Panc1 (cell line): ENCODE measurements around the gene MIEN1. TPM values are rescaled to one million over a fixed set of nuclear protein-coding genes. Genes with fewer than 3 reads are reported as not detected.

Experiments used
- ATAC-seq: fragments of 200-7000 bp; cut with Tn5 transposase; 2 replicates; pipeline ENCODE4 v1.9.1; 2020; ENCODE audit warnings: mild to moderate bottlenecking, moderate library complexity
- BruUV-seq: library from RNA; stranded (reverse); fragments of 400-500 nt; replicated peaks from 2 replicates; lab custom pipeline; 2021; lab: Mats Ljungman, UMichigan
- CTCF ChIA-PET: fragments of 300-600 bp; sonication (Branson Sonifier 250); formaldehyde crosslinking; loops from one replicate; lab custom pipeline; 2022; ENCODE audit warnings: antibody characterized with exemption; lab: Charles Lee
- POLR2A ChIA-PET: fragments of 300-600 bp; sonication (Branson Sonifier 250); formaldehyde crosslinking; loops from one replicate; lab custom pipeline; 2022; ENCODE audit warnings: antibody characterized with exemption; lab: Charles Lee
- DNase-seq: peaks from one replicate; pipeline ENCODE4 v3.0.0-alpha.2; 2010; ENCODE audit warnings: low read depth, low spot score
- H3K27ac ChIP-seq: 2 replicates; pipeline ENCODE4 v1.5.1; 2011; ENCODE audit warnings: mild to moderate bottlenecking, low read length, inconsistent platforms
- H3K27me3 ChIP-seq: fragments of 200-500 bp; sonication (Bioruptor generic); 2 replicates; pipeline ENCODE4 v1.6.0; 2014; ENCODE audit warnings: low read length, inconsistent platforms; ENCODE audit not compliant: control insufficient read depth, insufficient read depth
- H3K36me3 ChIP-seq: fragments of 200-500 bp; sonication (Bioruptor generic); 2 replicates; pipeline ENCODE4 v1.5.1; 2014; ENCODE audit warnings: inconsistent platforms, mild to moderate bottlenecking, low read length, moderate library complexity; ENCODE audit not compliant: control insufficient read depth, insufficient read depth
- H3K4me1 ChIP-seq: 2 replicates; pipeline ENCODE4 v1.5.1; 2011; ENCODE audit warnings: inconsistent platforms, mild to moderate bottlenecking, low read length, moderate library complexity; ENCODE audit not compliant: control insufficient read depth, insufficient read depth
- H3K4me3 ChIP-seq, 2 experiments: 2 replicates each; pipeline ENCODE4 v1.5.1; 2011 to 2012; ENCODE audit warnings: low read depth in 2 of 2, low read length in 2 of 2, mild to moderate bottlenecking in 2 of 2, inconsistent platforms in 1 of 2, moderate library complexity in 1 of 2
- H3K9me3 ChIP-seq: fragments of 200-500 bp; sonication (Bioruptor generic); 2 replicates; pipeline ENCODE4 v1.5.1; 2014; ENCODE audit warnings: low read depth, mild to moderate bottlenecking, inconsistent platforms, low read length, moderate library complexity; ENCODE audit not compliant: control insufficient read depth, insufficient read depth
- POLR2AphosphoS5 ChIP-seq: IDR thresholded peaks from 2 replicates; pipeline ENCODE4 v1.6.1; 2012; ENCODE audit warnings: mild to moderate bottlenecking, low read depth, low read length, moderate library complexity
- SIN3A ChIP-seq: IDR thresholded peaks from 2 replicates; pipeline ENCODE4 v1.6.1; 2012; ENCODE audit warnings: low read depth, mild to moderate bottlenecking, low read length, moderate library complexity, borderline replicate concordance; ENCODE audit not compliant: insufficient read depth
- TCF7L2 ChIP-seq: IDR thresholded peaks from 2 replicates; pipeline ENCODE4 v1.6.1; 2011; ENCODE audit warnings: mild to moderate bottlenecking, low read depth, low read length, inconsistent platforms
- in situ Hi-C: cut with HindIII; loops from 2 replicates; pipeline ENCODE4 v1.10.0; 2016; ENCODE audit warnings: low sequenced_read_pairs, low pct_unique_long_range_greater_than_20kb
- intact Hi-C: fragments of 100-400 bp; cut with micrococcal nuclease; formaldehyde crosslinking; loops from one replicate; pipeline ENCODE4 v1.10.0; 2022; ENCODE audit not compliant: unreplicated experiment
- total RNA-seq: library from RNA; stranded (reverse); gene quantifications from one replicate; pipeline ENCODE4 v1.2.1, GENCODE V29; 2021; ENCODE audit not compliant: unreplicated experiment
- TF ChIP-seq, protein P1 (sequence below): fragments of 450-650 bp; IDR thresholded peaks from 2 replicates; pipeline ENCODE4 v1.5.1; 2017; ENCODE audit warnings: mild to moderate bottlenecking
- TF ChIP-seq, protein P2 (sequence below), 2 experiments: IDR thresholded peaks; 2 replicates each; pipeline ENCODE4 v1.6.1; 2011 to 2012; ENCODE audit warnings: low read depth in 2 of 2, control low read depth in 1 of 2, low read length in 1 of 2, mild to moderate bottlenecking in 1 of 2, moderate library complexity in 1 of 2; ENCODE audit not compliant: insufficient read depth in 1 of 2

The MIEN1 gene
- total RNA-seq, 1 experiment from 2014 or later = 103 TPM

DNA sequence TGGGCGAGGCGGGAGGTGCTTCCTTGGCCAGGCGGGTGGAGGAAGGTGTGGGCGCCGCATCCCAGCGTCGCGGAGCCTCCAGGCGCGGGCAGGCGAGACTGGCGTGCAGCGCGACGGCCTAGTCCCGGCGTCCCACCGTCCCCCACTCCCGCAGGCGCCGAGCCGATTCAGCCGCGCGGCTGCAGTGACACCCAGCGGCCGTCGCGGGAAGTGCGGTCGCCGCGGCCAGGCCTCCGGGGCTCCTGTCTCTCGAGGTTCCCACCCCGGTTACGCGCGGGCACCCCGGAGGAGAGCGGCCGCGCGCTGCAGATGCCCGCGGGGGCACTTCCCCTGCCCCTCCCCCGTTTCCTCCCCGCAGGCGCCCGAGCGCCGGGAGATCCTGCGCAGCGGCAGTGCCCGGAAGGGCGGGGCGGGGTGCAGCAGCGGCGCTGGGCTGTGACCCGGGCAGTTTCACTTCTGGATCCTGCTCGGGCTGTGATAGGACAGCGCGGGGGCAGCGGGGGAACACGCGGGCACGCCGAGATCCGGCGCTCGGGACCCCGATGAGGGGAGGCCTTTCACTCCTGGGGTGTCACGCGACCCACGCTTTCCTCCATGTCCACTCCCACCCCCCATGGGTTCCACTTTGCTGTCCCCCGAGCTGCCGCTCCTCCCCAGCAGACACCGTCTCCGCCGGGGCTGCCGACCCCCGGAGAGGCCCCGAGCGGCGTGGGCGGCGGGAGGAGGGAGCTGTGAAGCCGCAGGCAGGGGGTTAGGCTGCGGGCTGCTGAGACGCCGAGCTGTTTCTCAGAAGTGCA is 24.0 kb upstream of the MIEN1 start:
- Histone ChIP-seq H3K36me3 (no peaks in the 10 kb centered on the region), H3K27me3 (no peaks in the 10 kb centered on the region; the same call in 1 of the 2 replicates), H3K9me3 (no peaks in the 10 kb centered on the region), H3K27ac (peak overlapping the region; percentile 80), H3K4me1 (peaks cover 9% of the 10 kb centered on the region; the same call in 1 of the 2 replicates), H3K4me3 (peak overlapping the region; percentile 58 to 68)
- intact Hi-C loops = loop anchor here (5.0 kb wide), 1 partner anchor 127 kb away; the partner anchor contains the start of gene PPP1R1B
- ATAC-seq (peak; percentile 95), DNase-seq (peak; percentile 35)
- in situ Hi-C loops = no loop called here
- ChIA-PET POLR2A (interaction anchor here (0.6 kb wide), 1 partner anchor 1171 kb away, joined by 3 read pairs; no protein-coding TSS in a partner anchor), CTCF (no interaction called here)
- TF ChIP-seq, protein P1, sequence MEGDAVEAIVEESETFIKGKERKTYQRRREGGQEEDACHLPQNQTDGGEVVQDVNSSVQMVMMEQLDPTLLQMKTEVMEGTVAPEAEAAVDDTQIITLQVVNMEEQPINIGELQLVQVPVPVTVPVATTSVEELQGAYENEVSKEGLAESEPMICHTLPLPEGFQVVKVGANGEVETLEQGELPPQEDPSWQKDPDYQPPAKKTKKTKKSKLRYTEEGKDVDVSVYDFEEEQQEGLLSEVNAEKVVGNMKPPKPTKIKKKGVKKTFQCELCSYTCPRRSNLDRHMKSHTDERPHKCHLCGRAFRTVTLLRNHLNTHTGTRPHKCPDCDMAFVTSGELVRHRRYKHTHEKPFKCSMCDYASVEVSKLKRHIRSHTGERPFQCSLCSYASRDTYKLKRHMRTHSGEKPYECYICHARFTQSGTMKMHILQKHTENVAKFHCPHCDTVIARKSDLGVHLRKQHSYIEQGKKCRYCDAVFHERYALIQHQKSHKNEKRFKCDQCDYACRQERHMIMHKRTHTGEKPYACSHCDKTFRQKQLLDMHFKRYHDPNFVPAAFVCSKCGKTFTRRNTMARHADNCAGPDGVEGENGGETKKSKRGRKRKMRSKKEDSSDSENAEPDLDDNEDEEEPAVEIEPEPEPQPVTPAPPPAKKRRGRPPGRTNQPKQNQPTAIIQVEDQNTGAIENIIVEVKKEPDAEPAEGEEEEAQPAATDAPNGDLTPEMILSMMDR = peak; percentile 97
- peak; percentile 73; the same call in 1 of the 2 replicates for TF ChIP-seq SIN3A
- TF ChIP-seq POLR2AphosphoS5 = peak; percentile 66
- TF ChIP-seq, protein P2, sequence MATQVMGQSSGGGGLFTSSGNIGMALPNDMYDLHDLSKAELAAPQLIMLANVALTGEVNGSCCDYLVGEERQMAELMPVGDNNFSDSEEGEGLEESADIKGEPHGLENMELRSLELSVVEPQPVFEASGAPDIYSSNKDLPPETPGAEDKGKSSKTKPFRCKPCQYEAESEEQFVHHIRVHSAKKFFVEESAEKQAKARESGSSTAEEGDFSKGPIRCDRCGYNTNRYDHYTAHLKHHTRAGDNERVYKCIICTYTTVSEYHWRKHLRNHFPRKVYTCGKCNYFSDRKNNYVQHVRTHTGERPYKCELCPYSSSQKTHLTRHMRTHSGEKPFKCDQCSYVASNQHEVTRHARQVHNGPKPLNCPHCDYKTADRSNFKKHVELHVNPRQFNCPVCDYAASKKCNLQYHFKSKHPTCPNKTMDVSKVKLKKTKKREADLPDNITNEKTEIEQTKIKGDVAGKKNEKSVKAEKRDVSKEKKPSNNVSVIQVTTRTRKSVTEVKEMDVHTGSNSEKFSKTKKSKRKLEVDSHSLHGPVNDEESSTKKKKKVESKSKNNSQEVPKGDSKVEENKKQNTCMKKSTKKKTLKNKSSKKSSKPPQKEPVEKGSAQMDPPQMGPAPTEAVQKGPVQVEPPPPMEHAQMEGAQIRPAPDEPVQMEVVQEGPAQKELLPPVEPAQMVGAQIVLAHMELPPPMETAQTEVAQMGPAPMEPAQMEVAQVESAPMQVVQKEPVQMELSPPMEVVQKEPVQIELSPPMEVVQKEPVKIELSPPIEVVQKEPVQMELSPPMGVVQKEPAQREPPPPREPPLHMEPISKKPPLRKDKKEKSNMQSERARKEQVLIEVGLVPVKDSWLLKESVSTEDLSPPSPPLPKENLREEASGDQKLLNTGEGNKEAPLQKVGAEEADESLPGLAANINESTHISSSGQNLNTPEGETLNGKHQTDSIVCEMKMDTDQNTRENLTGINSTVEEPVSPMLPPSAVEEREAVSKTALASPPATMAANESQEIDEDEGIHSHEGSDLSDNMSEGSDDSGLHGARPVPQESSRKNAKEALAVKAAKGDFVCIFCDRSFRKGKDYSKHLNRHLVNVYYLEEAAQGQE (IDR thresholded peaks at IDR 0.05; ENCODE audit: insufficient read depth in 1 of 2, low read depth in 2 of 2, low read length in 1 of 2) = no peak
- TF ChIP-seq TCF7L2 = peak; percentile 53; the same call in 1 of the 2 replicates
- no TSS peak for BruUV-seq

DNA sequence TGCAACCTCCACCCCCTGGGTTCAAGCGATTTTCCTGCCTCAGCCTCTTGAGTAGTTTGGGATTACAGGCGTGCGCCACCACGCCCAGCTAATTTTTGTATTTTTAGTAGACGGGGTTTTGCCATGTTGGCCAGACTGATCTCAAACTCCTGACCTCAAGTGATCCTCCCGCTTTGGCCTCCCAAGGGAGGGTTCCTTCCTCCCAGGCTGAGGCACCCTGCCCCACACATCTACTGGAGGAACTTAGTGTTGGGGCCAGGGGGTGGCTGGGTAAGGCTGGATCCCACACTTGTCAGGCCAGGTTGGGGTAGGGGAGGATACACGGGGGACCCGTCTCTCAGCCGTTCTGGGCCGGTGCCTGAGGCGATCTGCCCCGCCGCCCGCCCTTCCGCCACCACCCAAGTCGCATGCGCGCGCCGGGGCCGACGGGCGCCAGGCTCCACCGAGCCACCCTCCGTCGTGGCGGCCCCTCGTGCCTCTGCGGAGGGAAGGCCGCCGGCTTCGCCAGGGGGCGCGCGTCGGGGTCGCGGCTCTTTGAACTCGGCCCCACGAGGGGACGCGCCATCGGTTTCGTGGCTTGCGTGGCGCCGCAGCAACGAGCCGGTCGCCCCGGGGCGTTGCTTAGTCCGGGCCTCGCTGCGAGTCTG is 23.3 kb upstream of the MIEN1 start:
- H3K36me3 ChIP-seq = no peaks in the 10 kb centered on the region
- ATAC-seq = peak; percentile 72
- intact Hi-C loops = loop anchor here (5.0 kb wide), 1 partner anchor 126 kb away; the partner anchor contains the start of gene PPP1R1B
- in situ Hi-C loops = no loop called here
- CTCF ChIA-PET = no interaction called here
- DNase-seq = no peak
- peak overlapping the region; percentile 80 for H3K27ac ChIP-seq
- TF ChIP-seq TCF7L2 = peak; percentile 97
- TF ChIP-seq, protein P2 (IDR thresholded peaks at IDR 0.05; ENCODE audit: insufficient read depth in 1 of 2, low read depth in 2 of 2, low read length in 1 of 2) = no peak
- no peak for TF ChIP-seq POLR2AphosphoS5
- TF ChIP-seq SIN3A = no peak
- TF ChIP-seq, protein P1 = no peak
- H3K4me1 ChIP-seq = peaks cover 9% of the 10 kb centered on the region; the same call in 1 of the 2 replicates
- no TSS peak for BruUV-seq
- POLR2A ChIA-PET = no interaction called here
- no peaks in the 10 kb centered on the region; the same call in 1 of the 2 replicates for H3K27me3 ChIP-seq
- no peaks in the 10 kb centered on the region for H3K9me3 ChIP-seq
- peak overlapping the region; percentile 58 to 68 for H3K4me3 ChIP-seq
